ENCODE results near the gene CXXC5. TPM values are rescaled to one million over a fixed set of nuclear protein-coding genes. Genes with fewer than 3 reads are reported as not detected.

Gene CXXC5
- total and polyA plus RNA-seq, 9 donors: 4.4 to 35.7 (median 8.7) TPM

GRCh38 chr5:139646111-139646510, 2.0 kb upstream of the CXXC5 start:
- intact Hi-C loops (cut with DNase I): loop anchor here in 1 of 4 donors (5.0 kb wide), 1 partner anchor 46 kb away; no protein-coding TSS in a partner anchor
- 82 to 86% (median 84%) methylated on average over 3 of the region's 3 CpGs for WGBS, 3 donors
- Histone ChIP-seq H3K36me3 (no peaks in the 10 kb centered on the region), H3K9me3 (no peaks in the 10 kb centered on the region), H3K27me3 (no peaks in the 10 kb centered on the region), H3K4me1 (ENCODE audit: insufficient read depth) (peaks cover 6% of the 10 kb centered on the region), H3K4me3 (no peak overlapping the region), H3K27ac (no peak overlapping the region)
- peak in 1 of 5 donors; percentile 24 for DNase-seq
- TF ChIP-seq EP300 (IDR thresholded peaks at IDR 0.05) (no peak), POLR2A (IDR thresholded peaks at IDR 0.05) (no peak), CTCF (IDR thresholded peaks at IDR 0.05) (no peak)

- Histone ChIP-seq H3K36me3 (no peaks in the 10 kb centered on the region), H3K27me3 (no peaks in the 10 kb centered on the region), H3K4me3 (no peak overlapping the region), H3K27ac (no peak overlapping the region), H3K9me3 (no peaks in the 10 kb centered on the region), H3K4me1 (ENCODE audit: insufficient read depth) (peaks cover 8% of the 10 kb centered on the region)
- intact Hi-C loops (cut with DNase I): loop anchor here in 1 of 4 donors (5.0 kb wide), 1 partner anchor 45 kb away; no protein-coding TSS in a partner anchor
- DNase-seq: peak in 2 of 5 donors; percentile 33 to 39
- TF ChIP-seq EP300 (IDR thresholded peaks at IDR 0.05): no peak
- no peak for TF ChIP-seq CTCF (IDR thresholded peaks at IDR 0.05)
- no peak for TF ChIP-seq POLR2A (IDR thresholded peaks at IDR 0.05)
- 3 to 21% (median 5%) methylated on average over 25 of the region's 25 CpGs for WGBS, 3 donors
Observed at GRCh38 chr5:139646912-139647505, 1.1 kb upstream of the CXXC5 start.

GRCh38 chr5:139647506-139648204, 494 bp upstream of the CXXC5 start:
- Histone ChIP-seq H3K9me3 (no peaks in the 10 kb centered on the region), H3K4me1 (ENCODE audit: insufficient read depth) (peaks cover 9% of the 10 kb centered on the region), H3K36me3 (no peaks in the 10 kb centered on the region), H3K4me3 (peak overlapping the region; percentile 49), H3K27me3 (no peaks in the 10 kb centered on the region), H3K27ac (no peak overlapping the region)
- DNase-seq: peak in 2 of 5 donors; percentile 17
- intact Hi-C loops (cut with DNase I): loop anchor here in 1 of 4 donors (5.0 kb wide), 1 partner anchor 45 kb away; no protein-coding TSS in a partner anchor
- no peak for TF ChIP-seq CTCF (IDR thresholded peaks at IDR 0.05)
- no peak for TF ChIP-seq EP300 (IDR thresholded peaks at IDR 0.05)
- TF ChIP-seq POLR2A (IDR thresholded peaks at IDR 0.05): no peak
- WGBS, 3 donors: 8 to 11% (median 9%) methylated on average over 31 to 46 of the region's 46 CpGs

- Histone ChIP-seq H3K9me3 (no peaks in the 10 kb centered on the region), H3K4me1 (ENCODE audit: insufficient read depth) (peaks cover 12% of the 10 kb centered on the region), H3K36me3 (no peaks in the 10 kb centered on the region), H3K4me3 (peak overlapping the region; percentile 49), H3K27ac (no peak overlapping the region), H3K27me3 (peaks cover 2% of the 10 kb centered on the region)
- 0% methylated on average over 57 to 77 of the region's 77 CpGs for WGBS, 3 donors
- intact Hi-C loops (cut with DNase I): loop anchor here in 1 of 4 donors (5.0 kb wide), 1 partner anchor 43 kb away; no protein-coding TSS in a partner anchor
- no peak for DNase-seq
- TF ChIP-seq CTCF (IDR thresholded peaks at IDR 0.05) (no peak), EP300 (IDR thresholded peaks at IDR 0.05) (no peak), POLR2A (IDR thresholded peaks at IDR 0.05) (no peak)
Observed at GRCh38 chr5:139649082-139649991, 1.2 kb downstream of the CXXC5 start.
